DMS 273 treated with DMSO at 0.1 percent for 48 hours (cell line): ENCODE results near the gene PFN2.
"Not testable (repeated sequence)": the region's sequence is repeated elsewhere in the genome, so short reads cannot be mapped to it uniquely, and the experiment has no call there.

Source experiments
- DNase-seq: peaks from one replicate; lab custom pipeline; 2025; lab: John Stamatoyannopoulos, UW

The PFN2 gene, protein sequence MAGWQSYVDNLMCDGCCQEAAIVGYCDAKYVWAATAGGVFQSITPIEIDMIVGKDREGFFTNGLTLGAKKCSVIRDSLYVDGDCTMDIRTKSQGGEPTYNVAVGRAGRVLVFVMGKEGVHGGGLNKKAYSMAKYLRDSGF

DNA sequence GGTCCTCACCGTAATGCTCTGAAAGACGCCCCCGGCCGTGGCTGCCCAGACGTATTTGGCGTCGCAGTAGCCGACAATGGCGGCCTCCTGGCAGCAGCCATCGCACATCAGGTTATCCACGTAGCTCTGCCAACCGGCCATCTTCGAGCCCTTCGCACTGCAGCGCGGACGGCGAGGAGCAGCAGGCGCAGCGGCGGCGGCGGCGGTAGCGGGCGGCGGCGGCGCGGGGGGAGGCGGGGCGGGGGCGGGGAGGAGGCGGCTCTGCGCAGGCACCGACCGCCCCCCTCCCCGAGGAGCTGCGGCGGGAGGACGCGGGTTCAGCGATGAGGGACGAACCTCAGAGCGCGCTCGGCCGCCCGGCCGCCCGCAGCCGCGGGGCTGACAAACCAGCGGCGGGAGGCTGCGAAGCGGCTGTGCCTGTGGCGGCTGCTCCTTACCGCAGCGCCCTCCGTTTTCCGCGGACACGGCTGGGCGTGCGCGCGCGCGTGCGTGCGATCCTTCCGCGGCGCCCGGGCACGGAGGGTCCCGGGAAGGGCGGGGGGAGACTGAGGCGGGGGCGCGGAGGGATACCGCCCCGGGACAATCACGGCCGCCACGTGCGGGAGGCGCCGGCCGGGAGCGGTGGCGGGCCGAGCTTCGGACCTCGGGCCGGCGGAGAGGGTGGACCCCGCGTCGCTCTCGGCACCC, at the start of gene PFN2:
TSS of gene PFN2 (minus strand) at position 180 of the 687 bp plus-strand sequence. CDS start at position 141, 39 bp downstream.
- peak; percentile 66 for DNase-seq

DNA sequence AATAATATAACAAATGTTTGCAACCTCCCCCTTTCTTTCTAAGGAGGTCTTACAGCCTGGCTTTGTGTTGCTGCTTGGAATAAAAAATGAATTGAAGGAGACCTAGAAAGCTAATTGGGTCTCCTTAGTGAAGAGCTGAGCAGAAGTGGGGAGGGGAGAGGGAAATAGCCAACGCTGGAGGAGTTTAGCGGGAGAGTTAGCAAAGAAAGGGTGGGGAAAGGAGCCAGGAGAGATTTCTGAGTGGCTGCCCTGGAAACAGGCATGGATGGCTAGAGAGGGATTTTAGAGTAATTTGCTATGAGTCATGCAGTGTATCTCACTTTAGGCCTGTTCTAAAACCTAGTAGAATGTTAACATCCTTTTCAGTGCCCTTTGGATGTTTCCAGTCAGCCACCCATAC, 45.2 kb upstream of the PFN2 start:
- DNase-seq: no peak

DNA sequence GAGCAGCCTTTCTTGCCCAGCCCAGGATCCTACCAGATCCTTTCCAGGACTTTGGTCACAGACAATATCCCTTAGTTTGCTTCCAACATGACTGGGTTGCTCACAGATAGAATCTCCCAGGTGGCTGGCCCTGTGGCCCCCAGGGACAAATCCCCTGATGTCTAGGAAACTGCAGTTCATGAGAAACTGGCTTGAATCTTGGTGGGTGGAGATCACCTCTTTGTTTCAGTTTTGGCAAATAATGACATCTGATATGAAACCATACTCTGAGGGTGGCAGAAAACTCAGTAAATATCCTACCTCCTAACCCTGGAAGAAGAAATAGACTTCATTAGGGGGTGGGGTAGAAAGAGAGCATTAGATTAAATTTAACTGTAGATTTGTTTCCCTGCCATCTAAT, 44.1 kb upstream of the PFN2 start:
- no peak for DNase-seq

DNA sequence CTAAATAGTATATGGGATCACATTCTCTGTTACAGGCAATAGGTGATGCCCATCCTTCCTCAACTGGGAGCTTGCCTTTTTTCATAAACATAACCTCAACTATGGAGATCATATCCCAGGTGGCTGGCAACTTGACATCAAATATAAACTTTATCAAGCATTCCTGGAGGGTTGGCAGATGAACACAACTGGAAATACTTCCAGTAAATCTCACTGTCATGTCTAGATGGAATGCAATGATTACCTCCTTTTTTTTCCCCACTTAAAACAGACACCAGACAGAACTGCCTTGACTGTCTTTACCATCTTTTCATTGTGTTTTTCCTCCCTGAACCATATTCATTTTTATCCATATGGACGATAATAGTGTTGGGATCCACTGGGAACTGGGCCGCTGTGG, 43.1 kb upstream of the PFN2 start:
- no peak for DNase-seq

DNA sequence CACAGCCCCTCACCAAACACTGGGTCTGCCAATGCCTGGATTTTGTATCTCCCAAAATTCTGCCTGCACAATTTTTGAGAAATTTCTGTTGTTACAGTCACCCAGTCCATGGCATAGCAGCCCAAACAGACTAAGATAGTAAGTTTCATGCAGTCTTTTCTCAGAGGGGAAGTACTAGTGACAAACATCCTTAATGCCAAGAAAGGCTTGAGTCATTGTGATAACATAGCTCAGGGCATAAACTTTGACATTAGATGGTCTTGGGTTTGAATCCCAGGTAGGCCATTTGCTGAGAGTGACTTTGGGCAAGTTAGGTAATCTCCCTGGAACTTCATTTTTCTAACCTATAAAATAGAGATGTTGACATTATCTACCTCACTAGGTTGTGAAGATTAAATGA, 36.1 kb upstream of the PFN2 start:
- no peak for DNase-seq

DNA sequence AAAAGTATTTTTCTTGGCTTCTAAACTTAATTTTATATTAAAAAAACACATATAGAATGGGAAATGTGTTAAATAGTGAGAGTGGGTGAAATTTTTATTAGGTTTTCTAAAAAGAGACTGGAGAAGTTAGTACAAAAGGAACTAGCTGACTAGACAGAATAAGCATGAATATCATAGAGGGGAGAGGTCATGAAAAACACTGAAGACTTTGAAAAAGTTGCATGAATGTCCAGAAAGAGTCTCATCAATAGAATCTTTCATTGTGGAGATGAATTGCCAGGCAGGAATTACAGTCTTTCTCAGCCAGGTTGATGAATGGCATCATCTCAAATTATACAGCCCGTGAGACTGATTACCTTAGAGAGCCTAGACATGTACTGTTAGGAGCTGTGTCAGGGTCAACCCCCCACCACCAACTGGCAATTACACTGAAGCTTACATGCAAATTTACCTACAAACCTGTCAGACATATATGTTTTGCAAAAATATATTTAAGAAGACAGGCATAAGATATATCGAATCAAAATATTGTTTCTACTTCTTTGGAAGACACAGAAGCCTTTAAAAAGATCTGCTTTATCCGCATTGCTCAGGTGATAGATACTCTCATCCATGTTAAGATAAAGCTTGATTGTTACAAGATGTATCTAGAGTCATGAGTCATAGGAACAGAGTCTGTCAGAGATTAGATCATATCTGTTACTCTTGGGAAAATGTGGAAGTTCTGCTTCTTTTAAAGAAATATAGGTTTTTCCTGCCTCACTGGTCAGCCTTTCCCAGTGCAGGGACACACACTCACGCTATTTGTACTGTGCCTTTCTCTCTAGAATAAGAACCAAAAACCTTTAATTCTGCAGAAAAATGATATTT, 34.8 kb upstream of the PFN2 start:
- no peak for DNase-seq

DNA sequence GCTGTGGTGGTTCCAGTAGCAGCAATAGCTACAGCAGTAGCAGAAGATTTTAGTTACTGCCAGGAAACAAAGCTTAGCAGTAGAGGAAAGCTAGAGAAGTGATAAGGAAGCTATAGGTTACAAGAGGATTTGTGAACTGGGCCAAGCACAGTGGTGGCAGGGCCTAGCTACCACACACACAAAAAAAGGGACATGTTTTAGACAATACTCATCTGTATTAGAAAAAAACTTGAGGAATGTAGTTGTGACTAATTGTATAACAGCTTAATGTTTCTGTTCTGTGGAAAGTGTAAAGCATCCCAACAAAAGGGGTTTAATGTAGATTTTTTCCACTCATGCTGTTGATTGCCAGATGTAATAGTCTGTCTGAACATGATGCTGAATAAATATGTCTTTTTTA, 29.9 kb upstream of the PFN2 start:
- DNase-seq: no peak

DNA sequence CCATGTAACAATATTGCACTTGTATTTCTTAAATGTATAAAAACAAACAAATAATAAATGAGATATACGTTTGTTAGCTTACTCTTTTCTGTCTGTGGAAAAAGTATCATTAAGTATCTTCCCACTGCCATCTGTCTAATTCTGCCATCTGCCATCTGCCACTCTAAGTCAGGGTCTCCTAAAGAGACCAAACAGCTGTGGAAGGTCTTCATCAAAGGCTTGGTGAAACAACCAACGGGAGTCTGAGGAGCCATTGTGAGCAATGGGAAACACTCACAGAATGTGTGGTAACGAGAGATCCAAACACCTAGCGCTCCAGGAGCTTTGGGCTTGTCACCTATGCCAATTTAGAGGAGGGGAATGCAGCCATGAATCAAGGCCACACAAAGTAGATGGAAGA, 28.7 kb upstream of the PFN2 start:
- no peak for DNase-seq

DNA sequence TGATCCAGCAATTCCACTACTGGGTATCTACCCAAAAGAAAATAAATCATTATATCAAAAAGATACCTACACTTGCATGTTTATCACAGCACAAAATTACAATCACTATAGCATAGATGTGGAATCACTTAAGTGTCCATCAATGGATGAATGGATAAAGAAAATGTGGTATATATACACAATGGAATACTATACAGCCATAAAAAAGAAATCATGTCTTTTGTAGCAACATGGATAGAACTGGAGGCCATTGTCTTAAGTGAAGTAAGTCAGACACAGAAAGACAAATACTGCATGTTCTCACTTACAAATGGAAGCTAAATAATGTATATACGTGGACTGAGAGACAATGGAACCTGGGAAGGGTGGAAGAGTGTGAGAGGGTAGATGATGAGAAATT, 28.3 kb upstream of the PFN2 start:
- DNase-seq: no peak

DNA sequence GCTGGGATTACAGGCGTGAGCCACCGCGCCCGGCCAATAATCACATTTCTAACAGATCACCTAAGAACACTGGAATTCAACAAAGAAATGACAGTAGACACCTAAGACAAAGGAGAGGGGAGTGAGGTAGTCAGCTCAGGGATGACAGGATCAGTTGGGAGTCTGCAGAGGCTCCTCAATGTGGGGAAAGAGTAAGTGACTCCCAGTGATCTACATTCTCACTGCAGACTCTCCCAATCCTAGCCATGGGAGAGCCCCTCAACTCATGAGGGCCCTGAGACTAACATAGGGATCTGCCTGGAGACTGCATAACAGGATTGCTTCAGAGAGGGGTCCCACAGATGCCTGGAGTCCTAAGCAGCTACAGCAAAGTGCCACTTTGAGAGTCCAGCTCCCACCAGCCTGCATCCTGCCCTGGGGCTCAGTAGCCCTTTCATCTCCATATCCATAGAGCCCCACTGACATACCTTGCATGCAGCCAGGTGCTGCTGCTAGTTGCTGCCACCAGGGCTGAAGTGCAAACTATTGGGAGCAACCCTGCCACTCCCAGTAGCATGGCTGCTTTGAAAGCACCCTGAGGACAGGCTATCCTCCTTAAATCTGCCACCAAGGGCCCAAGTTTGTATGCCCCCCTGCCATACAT, 21.8 kb upstream of the PFN2 start:
- DNase-seq: no peak

DNA sequence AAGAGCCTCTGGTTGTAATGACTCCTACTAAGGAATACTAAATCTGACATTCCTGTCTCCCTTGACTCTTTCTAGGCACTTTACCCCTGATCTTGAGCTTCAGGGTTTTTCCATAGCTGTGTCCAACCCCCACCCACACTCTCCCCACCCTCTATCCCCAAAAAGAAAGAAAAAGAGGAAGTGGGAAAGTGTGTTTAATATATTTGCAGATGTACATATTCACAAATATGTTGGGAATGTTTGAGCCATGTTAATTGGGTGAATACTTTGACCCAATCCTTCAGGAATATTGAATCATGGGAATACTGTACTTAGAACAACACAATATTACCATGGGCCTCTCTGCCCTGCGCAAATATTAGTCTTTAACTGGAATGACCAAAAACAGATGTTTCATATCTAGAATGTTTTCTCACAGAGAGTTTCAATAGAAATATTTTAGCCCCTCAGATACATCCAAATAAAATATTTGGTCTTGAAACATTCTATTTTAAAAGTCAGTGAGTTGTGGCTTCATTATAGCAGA, 19.8 kb upstream of the PFN2 start:
- DNase-seq: no peak

DNA sequence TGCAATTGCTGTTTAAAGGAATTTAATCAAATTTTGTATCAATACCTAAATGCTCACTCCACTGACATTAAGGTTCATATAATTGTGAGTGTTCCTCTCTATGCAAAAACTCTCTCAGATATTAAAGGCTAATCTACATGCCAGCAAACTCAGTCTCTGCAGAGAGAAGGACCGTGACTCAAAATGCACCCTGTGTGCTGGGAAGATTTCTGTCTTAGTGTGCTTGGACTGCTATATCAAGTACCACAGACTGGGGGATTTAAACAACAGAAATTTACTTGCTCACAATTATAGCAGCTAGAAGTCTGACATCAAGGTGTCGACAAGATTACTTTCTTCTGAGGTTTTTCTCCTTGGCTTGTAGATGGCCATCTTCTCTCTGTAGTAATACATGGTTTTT, 18.6 kb upstream of the PFN2 start:
- DNase-seq: no peak

DNA sequence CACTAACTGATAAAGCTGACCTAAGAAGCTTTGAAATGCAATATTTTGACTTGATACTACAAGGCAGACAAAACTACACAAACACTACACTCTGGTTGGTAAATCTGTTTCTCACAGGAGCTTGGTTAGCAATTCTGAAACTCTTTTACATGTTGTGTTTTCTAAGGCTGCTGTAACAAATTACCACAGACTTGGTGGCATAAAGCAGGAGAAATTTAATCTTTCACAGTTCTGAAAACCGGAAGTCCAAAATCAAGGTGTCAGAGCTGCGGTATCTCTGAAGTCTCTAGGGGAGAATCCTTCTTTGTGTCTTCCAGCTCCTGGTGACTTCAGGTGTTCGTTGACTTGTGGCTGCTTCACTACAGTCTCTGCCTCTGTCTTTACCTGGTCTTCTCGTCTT, 12.9 kb upstream of the PFN2 start:
- no peak for DNase-seq

DNA sequence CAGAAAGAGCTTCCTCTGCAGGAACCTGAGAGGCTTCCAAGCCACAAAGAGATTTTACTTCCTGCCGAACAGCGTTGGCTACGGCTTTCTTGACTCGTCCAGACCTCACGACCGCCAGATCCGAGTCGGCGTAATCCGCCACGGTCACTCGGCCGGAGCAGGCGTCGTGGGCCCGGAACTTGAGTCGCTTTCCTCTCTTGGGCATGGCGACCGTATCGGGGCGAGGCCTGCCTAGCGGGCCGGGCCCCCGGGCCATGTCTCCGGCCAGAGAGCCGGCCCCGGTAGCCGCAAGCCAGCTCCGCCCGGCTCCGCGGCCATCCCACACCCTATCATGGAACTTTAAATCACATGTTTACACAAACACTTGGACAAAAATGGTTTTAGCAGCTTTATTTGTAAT, 12.4 kb upstream of the PFN2 start:
- not testable (repeated sequence) for DNase-seq

DNA sequence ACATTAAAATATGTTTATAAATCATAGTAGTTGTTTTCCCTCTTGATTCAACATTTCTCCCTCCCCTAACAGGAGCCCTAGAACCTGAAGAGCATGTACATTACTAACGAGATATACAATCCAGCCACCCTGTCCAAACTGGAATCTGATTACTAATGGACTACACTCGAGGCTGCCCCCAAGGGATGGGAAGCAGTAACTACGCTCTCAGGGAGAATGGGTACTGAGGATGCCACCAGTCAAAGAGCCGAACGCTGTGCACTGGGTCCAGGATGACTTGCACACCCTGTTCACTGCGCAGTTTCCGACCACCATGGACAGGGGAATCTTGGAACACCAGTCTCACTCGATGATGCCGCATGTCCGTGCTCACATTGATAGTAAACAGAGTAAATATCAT, 11.3 kb upstream of the PFN2 start:
- not testable (repeated sequence) for DNase-seq

DNA sequence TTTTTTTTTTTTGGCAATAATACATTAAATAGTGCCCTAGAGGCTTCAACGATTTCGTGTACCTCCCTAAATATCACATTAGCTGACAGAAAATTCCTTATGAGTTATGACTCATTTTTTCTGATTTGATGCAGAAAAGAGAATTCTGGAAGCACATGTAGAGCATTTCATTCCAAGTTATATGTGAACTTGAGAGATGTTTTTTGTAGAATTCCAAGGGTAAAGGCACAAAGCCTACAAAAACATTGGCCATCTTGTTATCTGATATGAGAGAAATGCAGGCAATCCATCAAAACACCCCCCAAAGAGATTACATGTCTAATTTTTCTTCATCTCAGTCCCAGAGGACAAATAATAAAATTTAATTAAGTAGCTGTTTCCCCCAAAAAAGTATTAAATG, 6.7 kb upstream of the PFN2 start:
- DNase-seq: no peak

DNA sequence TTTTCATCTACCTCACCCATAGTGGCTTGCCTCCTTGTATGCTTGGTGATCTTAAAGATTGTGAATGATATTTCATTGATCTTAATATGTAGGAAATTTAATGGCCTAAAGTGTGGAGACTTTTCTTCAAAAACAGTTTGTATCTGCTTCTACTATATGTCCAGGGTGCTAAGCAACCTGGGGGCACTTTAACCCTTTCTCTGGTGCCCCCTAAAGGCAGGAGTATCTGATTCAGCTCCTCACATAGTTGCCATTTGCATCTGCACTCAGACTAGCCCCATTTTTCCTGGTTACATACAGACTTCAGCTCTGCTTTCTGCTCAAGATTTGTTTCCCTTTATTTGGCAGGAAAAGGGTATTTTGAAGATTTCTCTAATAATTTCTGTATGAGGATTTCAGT, 5.2 kb upstream of the PFN2 start:
- DNase-seq: no peak

DNA sequence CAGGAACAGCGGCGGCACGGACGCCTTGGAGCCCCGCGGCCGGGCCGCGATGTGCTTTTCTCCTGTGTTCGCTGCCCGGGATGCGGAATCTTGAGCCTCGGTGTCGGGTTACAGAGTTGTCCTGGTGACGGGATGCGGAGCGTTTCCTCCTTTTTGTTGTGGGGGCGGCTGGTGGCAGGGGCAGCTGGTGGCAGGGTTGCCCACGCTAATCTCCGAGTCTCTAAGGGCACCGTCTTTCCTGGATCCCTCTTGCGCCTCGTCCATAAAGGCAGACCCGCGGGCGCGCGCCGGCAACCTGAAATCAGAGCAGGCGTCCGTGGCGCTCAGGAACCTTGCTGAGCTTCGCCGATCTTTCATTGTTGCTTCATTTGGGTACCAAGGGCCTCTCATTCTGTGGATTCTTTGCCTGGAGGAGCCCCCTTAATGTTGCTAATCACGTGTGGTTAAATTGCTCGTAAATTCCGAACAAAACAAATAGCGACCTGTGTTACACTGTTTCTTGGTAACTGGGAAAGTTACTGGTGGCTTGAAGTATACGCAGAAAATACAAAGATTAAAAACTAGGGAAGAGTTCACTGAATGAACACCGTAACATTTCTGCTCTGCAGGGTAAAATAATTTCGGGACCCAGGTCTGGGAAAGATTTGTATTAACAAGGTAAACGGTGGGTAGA, 844 bp upstream of the PFN2 start:
- DNase-seq: peak; percentile 84

DNA sequence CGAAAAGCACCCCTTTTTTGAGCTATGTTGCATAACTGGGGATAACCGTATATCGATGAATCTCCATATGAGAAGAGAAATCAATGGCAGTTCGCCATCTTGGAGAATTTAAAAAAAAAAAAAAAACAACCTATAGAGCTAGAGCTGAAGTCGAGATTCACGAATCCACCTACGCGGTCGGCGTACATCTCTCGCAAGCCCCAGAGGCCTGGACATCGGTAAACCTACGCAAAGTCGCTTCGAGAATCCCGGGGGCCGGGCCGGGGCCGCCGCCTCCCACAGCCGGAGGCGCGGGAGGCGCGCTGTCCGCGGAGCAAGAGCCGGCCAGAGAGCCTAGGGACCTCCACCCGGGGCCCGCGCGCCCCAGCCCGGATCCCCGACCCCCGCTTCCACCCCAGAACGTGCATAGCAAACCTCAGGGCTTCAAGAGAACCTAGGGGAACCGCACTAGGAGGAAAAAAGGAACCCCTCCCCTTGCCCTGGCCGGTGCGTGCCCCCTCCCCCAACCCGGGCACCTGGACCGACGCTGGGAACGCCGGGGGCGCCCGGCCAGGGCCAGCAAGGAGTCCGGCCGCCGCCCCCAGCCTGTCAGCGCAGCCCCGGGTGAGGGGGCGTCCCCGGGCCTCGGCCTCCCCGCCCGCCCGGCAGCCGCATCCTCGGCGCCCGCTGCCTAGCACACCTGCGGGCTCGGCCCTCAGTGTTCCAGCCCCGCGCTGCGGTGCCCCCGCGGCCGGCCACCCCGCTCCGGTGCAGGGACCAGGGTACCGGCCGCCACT, 567 bp downstream of the PFN2 start:
- peak; percentile 56 for DNase-seq

DNA sequence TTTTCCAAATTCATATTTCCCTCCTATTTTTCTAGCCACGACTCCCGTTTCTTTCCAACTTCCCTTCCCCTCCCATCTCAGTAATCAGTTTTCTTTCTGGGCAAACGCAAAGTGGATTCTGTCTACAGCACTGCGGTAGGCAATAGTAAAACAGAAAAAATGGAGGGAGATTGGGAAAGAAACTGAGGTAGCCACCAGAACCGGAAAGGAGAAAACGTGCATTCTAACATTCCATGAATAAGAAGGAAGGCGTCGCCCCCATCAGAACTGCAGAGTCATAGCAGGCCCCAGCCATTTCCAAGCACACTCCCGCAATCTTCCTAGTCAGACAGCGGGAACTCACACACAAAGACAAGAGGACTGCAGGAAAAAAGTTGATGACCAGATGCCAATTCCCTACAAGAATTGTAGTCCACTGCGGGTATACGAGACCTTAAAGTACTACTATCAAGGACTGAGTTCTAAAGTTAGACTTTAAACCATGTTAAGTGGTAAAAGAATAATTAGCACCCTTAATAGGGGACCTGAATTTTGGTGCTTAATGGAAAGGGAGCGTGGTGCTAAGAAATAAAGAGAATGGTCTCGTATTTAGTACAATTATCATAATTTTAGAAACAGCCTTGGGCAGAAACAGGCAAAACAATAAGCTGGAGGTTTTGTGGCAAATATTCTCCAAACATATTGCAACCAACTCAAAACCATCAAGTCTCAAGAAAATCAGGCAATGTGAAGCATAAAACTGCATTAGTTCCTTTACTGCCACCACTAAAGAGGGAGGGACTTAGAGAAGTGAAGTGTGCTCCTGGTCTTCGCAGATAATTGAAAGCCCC, 1.4 kb downstream of the PFN2 start:
- DNase-seq: peak; percentile 82
